PC-3 (cell line): ENCODE data around the gene KCNK16.

Source experiments
- CTCF ChIP-seq: fragments of 300-600 bp; sonication (generic); conservative IDR thresholded peaks from 2 replicates; pipeline ENCODE4 v1.5.1; 2017; ENCODE audit warnings: antibody characterized with exemption, low read depth, mild to moderate bottlenecking, low read length
- EZH2phosphoT487 ChIP-seq: fragments of 300-600 bp; sonication (generic); IDR thresholded peaks from 2 replicates; pipeline ENCODE4 v1.6.1; 2018; ENCODE audit warnings: mild to moderate bottlenecking, antibody characterized with exemption, low read length, borderline replicate concordance

DNA sequence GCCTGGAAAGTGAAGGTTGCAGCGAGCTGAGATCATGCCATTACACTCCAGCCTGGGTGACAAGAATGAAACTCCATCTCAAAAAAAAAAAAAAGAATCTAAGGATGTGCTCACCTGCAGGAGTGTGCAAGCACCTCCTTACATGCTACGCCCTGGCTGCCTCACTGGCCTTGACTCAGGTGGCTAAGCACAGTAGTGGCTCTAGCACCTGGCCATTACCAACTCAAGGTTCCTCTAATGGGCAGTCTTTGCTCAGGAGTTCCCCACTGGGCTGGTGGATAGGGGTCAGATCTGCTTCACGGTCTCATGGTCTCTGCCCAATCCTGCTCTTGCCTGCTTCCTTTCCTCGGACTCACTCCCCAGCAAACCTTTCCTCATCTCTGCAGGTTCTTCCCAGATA lies 48.0 kb downstream of the KCNK16 start:
- TF ChIP-seq CTCF (no peak), EZH2phosphoT487 (no peak)
